Stimulated activated CD4-positive, alpha-beta T cell treated with anti-CD3 and anti-CD28 coated beads, Interleukin-12 subunit alpha, Interleukin-12 subunit beta, amount 100 ng/mL, for 24 hours (primary cell): ENCODE data around the gene MAN2C1.
"Not testable (repeated sequence)": the region's sequence is repeated elsewhere in the genome, so short reads cannot be mapped to it uniquely, and the experiment has no call there.

Experiments
- DNase-seq, 2 experiments: peaks; one replicate each; pipeline ENCODE4 v3.0.0-alpha.2; 2020; ENCODE audit warnings: low read depth in 2 of 2

Gene MAN2C1

DNA sequence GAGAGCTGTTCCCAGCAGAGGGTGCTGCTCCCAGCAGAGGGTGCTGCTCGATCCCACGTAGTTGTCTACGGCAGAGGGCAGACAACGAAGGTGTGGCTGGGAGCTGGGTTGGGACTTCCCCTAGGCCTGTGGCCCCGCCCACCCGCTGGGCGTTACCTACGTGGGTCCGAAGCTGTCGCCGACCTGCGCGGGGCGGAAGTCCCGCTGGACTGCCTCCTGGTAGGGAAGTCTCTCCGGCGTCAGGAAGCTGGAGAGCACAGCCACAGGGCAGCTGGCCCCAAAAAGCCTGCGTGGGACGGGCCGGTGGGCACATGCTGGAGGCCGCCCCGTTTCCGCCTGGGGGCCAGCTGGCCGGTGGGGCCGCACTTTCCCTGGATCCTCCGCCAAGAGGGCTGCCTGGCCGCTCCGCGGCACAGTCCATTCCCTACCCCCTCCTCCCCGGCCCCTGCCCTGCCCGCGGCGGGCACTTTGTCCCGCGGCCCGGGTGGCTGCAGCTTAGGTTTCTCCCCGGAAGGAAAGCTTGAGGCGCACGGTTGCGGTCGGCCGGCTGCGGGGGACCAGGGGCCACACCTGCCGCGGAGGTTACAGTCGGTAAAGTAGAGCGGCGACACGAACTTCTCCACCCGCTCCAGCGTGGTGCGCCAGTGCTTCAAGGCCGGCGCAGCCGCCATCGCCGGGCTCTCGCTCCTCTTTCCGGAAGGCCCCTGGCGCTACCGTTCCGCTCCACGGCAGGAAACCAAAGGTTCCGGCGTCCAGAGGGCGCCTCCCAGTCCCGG is at the start of gene MAN2C1:
MAN2C1 (minus strand) TSS at position 695 of the 776 bp plus-strand sequence; CDS start at position 671, 24 bp downstream.
- peak; percentile 86 to 95 for DNase-seq

DNA sequence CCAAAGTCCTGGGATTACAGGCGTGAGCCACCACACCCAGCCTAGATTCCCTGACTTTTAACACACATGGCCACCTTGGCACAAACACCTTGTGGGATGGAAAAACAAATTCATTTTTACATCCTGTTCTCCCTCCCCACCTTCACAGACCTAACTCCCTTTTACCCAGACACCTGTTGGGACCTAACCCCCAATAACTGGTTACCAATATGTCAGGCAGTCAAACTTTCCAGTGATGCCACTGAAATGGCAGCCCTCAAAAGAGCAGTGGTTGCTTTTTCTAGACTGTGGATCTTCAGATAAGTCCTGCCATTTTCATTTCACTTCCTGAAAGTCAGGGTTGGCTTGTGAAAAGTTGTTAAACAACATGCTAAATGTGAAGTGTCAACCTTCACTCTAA is 48.2 kb upstream of the MAN2C1 start:
- no peak for DNase-seq

DNA sequence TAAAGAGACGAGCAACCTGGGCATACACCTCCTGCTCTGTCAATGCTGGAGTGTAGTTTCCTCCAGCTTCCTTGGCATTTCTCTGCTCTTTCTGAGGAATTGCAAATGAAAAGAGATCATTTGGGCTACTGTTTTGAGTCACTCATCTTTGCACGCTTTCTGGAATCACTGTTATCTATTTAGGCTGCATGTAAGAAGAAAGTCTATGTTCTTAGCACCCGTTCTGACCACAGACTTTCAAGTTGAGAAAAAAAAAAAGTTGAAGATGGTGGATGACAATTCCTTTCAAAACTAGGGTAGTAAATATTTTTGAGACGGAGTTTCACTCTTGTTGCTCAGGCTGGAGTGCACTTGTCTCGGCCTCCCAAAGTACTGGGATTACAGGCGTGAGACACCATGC is 41.8 kb upstream of the MAN2C1 start:
- no peak for DNase-seq

GRCh38 chr15:75407083-75407482 is 38.7 kb upstream of the MAN2C1 start:
- DNase-seq: no peak

- DNase-seq: no peak
Observed at GRCh38 chr15:75403892-75404291, 35.5 kb upstream of the MAN2C1 start.

- DNase-seq: no peak
Observed at GRCh38 chr15:75397494-75397893, 29.1 kb upstream of the MAN2C1 start.

DNA sequence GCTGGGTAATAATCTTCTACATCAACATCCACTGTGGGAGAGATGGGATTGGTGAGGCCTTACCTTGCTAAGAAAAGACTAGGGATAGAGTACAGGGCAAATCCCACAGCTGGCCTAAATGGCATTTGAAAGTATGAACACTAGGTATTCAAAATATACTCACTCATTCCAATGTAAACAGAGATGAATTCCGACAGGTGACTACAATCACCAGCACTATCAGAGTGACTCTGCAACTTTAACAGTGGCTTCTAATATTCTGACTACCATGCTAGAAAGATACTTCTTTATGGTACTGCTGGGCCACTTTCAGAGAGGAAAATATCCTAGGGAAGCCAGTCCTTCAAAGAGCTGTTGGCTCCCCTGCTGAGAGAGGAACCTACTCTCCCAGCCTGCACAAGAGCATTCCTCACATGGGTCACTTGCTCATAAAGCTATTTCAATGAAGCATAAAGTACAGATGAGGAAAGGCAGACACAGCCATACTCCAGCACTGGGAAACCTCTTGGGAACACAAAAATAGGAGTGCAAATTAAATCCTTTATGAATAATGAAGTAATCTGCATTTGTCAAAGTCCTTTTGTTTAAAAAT is 21.5 kb upstream of the MAN2C1 start:
- DNase-seq: no peak

DNA sequence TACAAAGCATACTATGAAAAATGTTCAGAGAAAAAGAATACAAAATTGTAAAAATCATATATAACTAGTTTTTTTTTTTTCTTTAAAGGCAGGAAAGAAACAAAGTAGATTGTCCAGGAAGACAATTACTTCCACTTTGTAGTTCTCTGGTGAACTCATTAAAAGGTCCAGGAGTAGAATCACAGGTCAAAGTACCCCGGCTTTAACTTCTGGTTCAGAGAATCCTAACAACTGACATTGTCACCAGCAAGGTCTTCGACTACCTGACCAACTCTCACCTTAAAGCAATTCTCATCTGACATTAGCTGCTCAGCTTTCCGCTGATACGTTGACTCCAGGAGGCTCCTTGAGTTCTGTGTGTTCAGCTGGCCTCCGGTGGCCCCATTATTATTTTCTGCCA is 15.6 kb upstream of the MAN2C1 start:
- not testable (repeated sequence) for DNase-seq

- DNase-seq: no peak
Observed at GRCh38 chr15:75380773-75381172, 12.4 kb upstream of the MAN2C1 start.

DNA sequence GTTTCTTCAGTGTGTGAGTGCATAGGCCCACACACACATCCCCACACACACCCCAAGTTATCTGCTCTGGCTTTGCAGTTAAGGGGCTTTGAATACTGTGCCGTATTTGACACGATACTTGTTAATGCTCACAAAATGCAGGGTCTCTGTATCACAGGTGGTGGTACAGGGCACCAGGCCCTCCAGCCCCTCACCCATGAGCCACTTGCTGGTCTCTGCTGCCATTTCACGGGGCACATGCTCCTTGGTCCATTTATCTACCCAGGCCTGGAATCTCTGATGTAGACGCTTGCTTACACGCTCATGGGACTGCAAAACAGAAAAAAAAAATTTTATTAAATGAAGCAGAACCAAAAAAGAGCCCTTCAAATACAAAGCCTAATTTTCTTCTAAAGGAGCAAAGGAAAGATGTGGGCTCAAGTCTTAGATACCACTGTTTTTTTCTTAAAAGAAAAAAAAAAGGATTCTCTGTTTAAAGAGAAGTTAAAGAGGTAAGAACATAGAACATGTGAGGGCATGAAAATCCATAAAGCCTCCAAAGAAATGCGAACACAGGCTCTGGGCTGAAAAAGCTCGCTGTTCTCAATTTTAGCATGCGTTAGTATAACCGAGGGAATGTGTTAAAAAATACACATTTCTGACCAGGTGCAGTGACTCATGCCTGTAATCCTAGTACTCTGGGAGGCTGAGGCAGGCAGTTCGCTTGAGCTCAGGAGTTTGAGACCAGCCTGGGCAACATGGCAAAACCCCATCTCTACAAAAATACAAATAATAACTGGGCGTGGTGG is 3.7 kb upstream of the MAN2C1 start:
- no peak for DNase-seq

GRCh38 chr15:75371486-75371885 is 3.1 kb upstream of the MAN2C1 start:
- DNase-seq: no peak

- no peak for DNase-seq
Observed at GRCh38 chr15:75369897-75370581, 1.6 kb upstream of the MAN2C1 start.

- DNase-seq: no peak
Observed at GRCh38 chr15:75368689-75369239, 357 bp upstream of the MAN2C1 start.

GRCh38 chr15:75367406-75367912 is 948 bp downstream of the MAN2C1 start:
- DNase-seq: no peak

- no peak for DNase-seq
Observed at GRCh38 chr15:75367006-75367405, 1.4 kb downstream of the MAN2C1 start.

- no peak for DNase-seq
Observed at GRCh38 chr15:75366163-75366562, 2.2 kb downstream of the MAN2C1 start.

DNA sequence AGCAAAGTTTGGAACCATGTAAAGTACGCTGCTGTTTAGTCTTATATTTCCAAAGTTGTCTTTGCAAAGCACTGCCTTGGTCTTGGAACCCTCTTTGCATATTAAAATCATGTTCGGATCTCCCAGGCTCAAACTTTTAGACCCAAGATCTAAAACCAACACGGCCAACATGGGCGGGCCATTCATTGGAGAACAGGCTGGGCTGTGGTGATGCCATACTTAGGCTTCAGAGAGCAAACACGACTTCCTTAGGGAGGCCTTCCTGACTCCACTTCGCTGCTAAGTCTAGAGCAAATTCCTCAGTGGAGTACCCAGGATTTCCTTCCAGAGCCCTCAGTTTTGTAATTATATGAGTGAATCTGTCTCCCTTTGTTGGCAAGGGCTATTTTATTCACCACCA is 3.5 kb downstream of the MAN2C1 start:
- no peak for DNase-seq

GRCh38 chr15:75363786-75364185 is 4.6 kb downstream of the MAN2C1 start:
- DNase-seq: no peak

GRCh38 chr15:75362642-75363249 is 5.7 kb downstream of the MAN2C1 start:
- no peak for DNase-seq

GRCh38 chr15:75361989-75362641 is 6.3 kb downstream of the MAN2C1 start:
- no peak for DNase-seq
